Measurements from ENCODE around the gene FDX2. TPM values are rescaled to one million over a fixed set of nuclear protein-coding genes. Genes with fewer than 3 reads are reported as not detected.

The FDX2 gene
- total and polyA plus RNA-seq, 2 donors (not counting 1 experiment from before 2014, with no cell fraction given): 13.9 to 21.5 TPM

DNA sequence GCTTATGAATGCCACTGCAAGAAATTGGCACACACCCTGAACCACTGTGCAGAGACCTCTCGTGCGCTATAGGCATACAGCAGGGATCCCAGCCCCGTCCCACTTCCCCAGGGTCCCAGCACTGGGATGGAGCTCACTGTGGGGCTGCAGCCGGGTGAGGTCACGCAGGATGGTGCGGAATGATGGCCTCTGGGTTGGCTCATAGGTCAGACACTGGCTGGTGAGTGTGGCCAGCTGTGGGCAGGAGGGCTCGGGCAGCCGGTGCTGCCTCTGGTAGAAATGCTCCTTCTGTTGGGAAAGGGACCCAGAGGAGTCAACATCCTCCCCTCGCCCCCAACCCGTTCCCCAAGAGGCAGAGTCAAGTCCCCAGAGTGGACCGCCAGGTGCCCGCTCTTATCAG lies 40.6 kb upstream of the FDX2 start:
- Histone ChIP-seq H2AFZ (ENCODE audit: insufficient read depth, low read depth, low read length, poor library complexity, severe bottlenecking) (no peak overlapping the region), H3K4me1 (ENCODE audit: control insufficient read depth in 2 of 2, insufficient read depth in 2 of 2, low read length in 2 of 2) (no peaks in the 10 kb centered on the region), H3K36me3 (replicated peaks in 1 of 2; ENCODE audit: control extremely low read depth in 1 of 2, control insufficient read depth in 1 of 2, extremely low read depth in 1 of 2, insufficient read depth in 2 of 2, low read length in 1 of 2) (peaks cover 0 to 53% of the 10 kb centered on the region in 2 experiments), H3K9me3 (ENCODE audit: control extremely low read depth in 1 of 3, control insufficient read depth in 2 of 3, insufficient read depth in 1 of 3, low read length in 2 of 3) (peaks cover 0 to 9% (median 0%) of the 10 kb centered on the region in 3 donors), H3K27ac (ENCODE audit: low read length in 2 of 2) (no peak overlapping the region), H4K20me1 (ENCODE audit: control insufficient read depth, insufficient read depth, low read length, poor library complexity, severe bottlenecking) (no peaks in the 10 kb centered on the region), H3K79me2 (ENCODE audit: control insufficient read depth, insufficient read depth, low read length) (no peaks in the 10 kb centered on the region), H3K9ac (ENCODE audit: low read length) (no peak overlapping the region), H3K4me2 (replicated peaks; ENCODE audit: low read depth, low read length, poor library complexity, severe bottlenecking) (no peak overlapping the region), H3K27me3 (replicated peaks in 1 of 4; ENCODE audit: control extremely low read depth in 1 of 4, control insufficient read depth in 3 of 4, insufficient read depth in 4 of 4, low read length in 3 of 4) (no peaks in the 10 kb centered on the region), H3K4me3 (ENCODE audit: control extremely low read depth in 1 of 5, extremely low read depth in 1 of 5, insufficient read depth in 1 of 5, low read depth in 2 of 5, low read length in 4 of 5) (no peak overlapping the region)
- Mint-ChIP-seq H3K27ac (no peak overlapping the region), H3K9me3 (ENCODE audit: insufficient read depth) (no peaks in the 10 kb centered on the region), H3K27me3 (no peaks in the 10 kb centered on the region), H3K4me1 (no peaks in the 10 kb centered on the region), H3K4me3 (no peak overlapping the region)
- intact Hi-C loops (cut with micrococcal nuclease): no loop called here
- POLR2A ChIA-PET: no interaction called here
- no peak for TF ChIP-seq EZH2 (IDR thresholded peaks at IDR 0.05; ENCODE audit: borderline replicate concordance, insufficient read depth, low read depth, low read length, poor library complexity, severe bottlenecking)
- TF ChIP-seq CTCF (IDR thresholded peaks at IDR 0.05): no peak
- CTCF ChIA-PET: interaction anchor here (0.6 to 1.6 kb wide), 2 partner anchors 11 to 32 kb away, joined by 4 to 6 read pairs; no protein-coding TSS in a partner anchor
- WGBS (ENCODE audit: insufficient coverage): 96% methylated on average over 12 of the region's 12 CpGs
- no peak for ATAC-seq (ENCODE audit: low read depth)
- no peak for DNase-seq

DNA sequence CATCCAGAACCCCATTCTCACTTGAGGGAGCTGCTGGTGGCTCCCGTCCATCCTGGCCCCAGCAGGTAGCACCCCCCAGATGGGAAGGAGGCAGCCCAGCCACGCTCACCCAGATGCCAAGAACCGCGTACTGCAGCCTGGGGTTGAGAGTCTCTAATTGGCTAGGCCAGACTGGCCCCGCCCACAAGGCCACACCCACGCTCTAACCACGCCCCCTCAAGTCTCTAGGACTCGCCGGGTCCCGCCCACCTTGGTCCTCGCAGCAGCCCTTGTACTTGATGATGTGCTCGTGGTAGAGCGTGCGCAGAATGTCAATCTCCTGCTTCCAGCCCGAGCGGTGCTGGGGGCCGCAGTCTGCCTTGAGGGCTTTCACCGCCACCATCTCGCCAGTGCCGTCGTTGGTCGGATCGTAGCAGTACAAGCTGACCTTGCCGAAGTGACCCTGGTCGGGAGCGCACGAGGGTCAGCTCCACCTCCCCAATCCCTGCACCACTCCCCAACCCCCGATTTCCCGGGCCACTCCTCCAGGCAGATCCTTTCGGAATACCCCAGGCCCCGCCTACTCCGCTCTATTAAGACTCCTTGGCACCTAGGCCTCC lies 38.1 kb upstream of the FDX2 start:
- H3K79me2 ChIP-seq (ENCODE audit: control insufficient read depth, insufficient read depth, low read length): no peaks in the 10 kb centered on the region
- no peak overlapping the region for H3K4me3 ChIP-seq (ENCODE audit: control extremely low read depth in 1 of 5, extremely low read depth in 1 of 5, insufficient read depth in 1 of 5, low read depth in 2 of 5, low read length in 4 of 5)
- H3K9ac ChIP-seq (ENCODE audit: low read length): no peak overlapping the region
- Mint-ChIP-seq H3K4me1 (no peaks in the 10 kb centered on the region), H3K27me3 (no peaks in the 10 kb centered on the region), H3K9me3 (ENCODE audit: insufficient read depth) (no peaks in the 10 kb centered on the region), H3K27ac (no peak overlapping the region), H3K4me3 (no peak overlapping the region)
- H2AFZ ChIP-seq (ENCODE audit: insufficient read depth, low read depth, low read length, poor library complexity, severe bottlenecking): no peak overlapping the region
- H3K27me3 ChIP-seq (replicated peaks in 1 of 4; ENCODE audit: control extremely low read depth in 1 of 4, control insufficient read depth in 3 of 4, insufficient read depth in 4 of 4, low read length in 3 of 4): no peaks in the 10 kb centered on the region
- H3K4me1 ChIP-seq (ENCODE audit: control insufficient read depth in 2 of 2, insufficient read depth in 2 of 2, low read length in 2 of 2): no peaks in the 10 kb centered on the region
- POLR2A ChIA-PET: no interaction called here
- peaks cover 0 to 52% of the 10 kb centered on the region in 2 experiments for H3K36me3 ChIP-seq (replicated peaks in 1 of 2; ENCODE audit: control extremely low read depth in 1 of 2, control insufficient read depth in 1 of 2, extremely low read depth in 1 of 2, insufficient read depth in 2 of 2, low read length in 1 of 2)
- intact Hi-C loops (cut with micrococcal nuclease): no loop called here
- DNase-seq: peak; percentile 44
- CTCF ChIA-PET: no interaction called here
- 98% methylated on average over 32 of the region's 32 CpGs for WGBS (ENCODE audit: insufficient coverage)
- peak; percentile 36 for ATAC-seq (ENCODE audit: low read depth)
- H4K20me1 ChIP-seq (ENCODE audit: control insufficient read depth, insufficient read depth, low read length, poor library complexity, severe bottlenecking): no peaks in the 10 kb centered on the region
- H3K9me3 ChIP-seq (ENCODE audit: control extremely low read depth in 1 of 3, control insufficient read depth in 2 of 3, insufficient read depth in 1 of 3, low read length in 2 of 3): peaks cover 0 to 9% (median 0%) of the 10 kb centered on the region in 3 donors
- no peak overlapping the region for H3K4me2 ChIP-seq (replicated peaks; ENCODE audit: low read depth, low read length, poor library complexity, severe bottlenecking)
- no peak for TF ChIP-seq CTCF (IDR thresholded peaks at IDR 0.05)
- no peak for TF ChIP-seq EZH2 (IDR thresholded peaks at IDR 0.05; ENCODE audit: borderline replicate concordance, insufficient read depth, low read depth, low read length, poor library complexity, severe bottlenecking)
- no peak overlapping the region for H3K27ac ChIP-seq (ENCODE audit: low read length in 2 of 2)

Data from B cell (primary cell).